Neutrophil (primary cell): ENCODE data around the gene ARFGEF2.
A peak's percentile ranks its signal among the peaks of the same experiment; 100 is the strongest.

ENCODE experiments used
- H3K27ac ChIP-seq: fragments of 200-600 bp; sonication (generic); 2 replicates; pipeline ENCODE4 v1.5.1; 2016; ENCODE audit warnings: mild to moderate bottlenecking, moderate library complexity
- H3K27me3 ChIP-seq: fragments of 200-600 bp; sonication (generic); 2 replicates; pipeline ENCODE4 v1.6.0; 2016; ENCODE audit warnings: mild to moderate bottlenecking
- H3K36me3 ChIP-seq: fragments of 200-600 bp; sonication (generic); 2 replicates; pipeline ENCODE4 v1.5.1; 2017
- H3K4me1 ChIP-seq, 2 experiments: fragments of 200-600 bp in 1 of 2; sonication (generic) in 1 of 2; 1 replicate in 1 of 2; 2 replicates in 1 of 2; pipeline versions ENCODE4 v1.5.1 to v1.6.1; 2013 to 2016; ENCODE audit warnings: low read depth in 1 of 2, low read length in 1 of 2, mild to moderate bottlenecking in 1 of 2, moderate library complexity in 1 of 2; ENCODE audit not compliant: control insufficient read depth in 1 of 2, insufficient read depth in 1 of 2
- H3K4me3 ChIP-seq, 2 experiments: fragments of 200-600 bp in 1 of 2; sonication (generic) in 1 of 2; 1 replicate in 1 of 2; 2 replicates in 1 of 2; pipeline ENCODE4 v1.5.1; 2013 to 2016; ENCODE audit warnings: low read depth in 1 of 2, low read length in 1 of 2, mild to moderate bottlenecking in 1 of 2, moderate library complexity in 1 of 2
- H3K9me3 ChIP-seq: fragments of 200-600 bp; sonication (generic); 2 replicates; pipeline ENCODE4 v1.5.1; 2016
- TF ChIP-seq, protein P1 (sequence below): fragments of 200-600 bp; sonication (generic); IDR thresholded peaks from 2 replicates; pipeline ENCODE4 v1.5.1; 2016; ENCODE audit warnings: antibody characterized with exemption

Gene ARFGEF2

DNA sequence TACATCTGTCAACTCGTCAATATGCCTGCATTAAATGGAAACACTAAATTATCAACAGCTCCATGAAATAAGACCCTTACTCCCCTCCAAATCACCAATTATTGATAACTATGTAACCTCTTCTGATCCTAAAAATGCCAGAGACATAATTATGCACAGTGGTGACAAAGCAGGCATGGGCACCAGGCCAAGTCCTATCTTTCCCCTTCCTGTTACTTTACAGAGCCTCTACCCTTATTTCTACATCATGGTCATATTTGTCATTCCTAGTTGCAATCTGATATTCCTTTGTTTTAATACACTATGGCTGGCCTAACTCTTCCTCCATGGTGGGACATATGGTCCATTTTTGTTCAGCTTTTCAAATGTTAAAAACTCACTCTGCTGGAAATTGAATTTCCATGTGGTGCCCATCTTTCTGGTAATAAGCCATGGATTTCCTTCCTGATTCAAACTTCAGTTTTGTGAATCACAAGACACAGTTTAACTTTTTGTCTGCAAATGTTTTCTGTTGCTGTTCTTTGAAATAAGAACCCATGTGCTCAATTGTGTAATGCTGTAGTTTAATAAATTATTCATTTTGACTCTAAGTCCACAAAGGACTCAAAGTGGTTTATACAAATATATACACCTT lies 41.8 kb upstream of the ARFGEF2 start:
- H3K9me3 ChIP-seq: no peaks in the 10 kb centered on the region
- peak overlapping the region; percentile 13 for H3K27ac ChIP-seq
- peaks cover 11 to 23% of the 10 kb centered on the region in 2 experiments for H3K4me1 ChIP-seq
- H3K4me3 ChIP-seq: no peak overlapping the region
- H3K27me3 ChIP-seq: no peaks in the 10 kb centered on the region
- H3K36me3 ChIP-seq: no peaks in the 10 kb centered on the region
- TF ChIP-seq, protein P1, sequence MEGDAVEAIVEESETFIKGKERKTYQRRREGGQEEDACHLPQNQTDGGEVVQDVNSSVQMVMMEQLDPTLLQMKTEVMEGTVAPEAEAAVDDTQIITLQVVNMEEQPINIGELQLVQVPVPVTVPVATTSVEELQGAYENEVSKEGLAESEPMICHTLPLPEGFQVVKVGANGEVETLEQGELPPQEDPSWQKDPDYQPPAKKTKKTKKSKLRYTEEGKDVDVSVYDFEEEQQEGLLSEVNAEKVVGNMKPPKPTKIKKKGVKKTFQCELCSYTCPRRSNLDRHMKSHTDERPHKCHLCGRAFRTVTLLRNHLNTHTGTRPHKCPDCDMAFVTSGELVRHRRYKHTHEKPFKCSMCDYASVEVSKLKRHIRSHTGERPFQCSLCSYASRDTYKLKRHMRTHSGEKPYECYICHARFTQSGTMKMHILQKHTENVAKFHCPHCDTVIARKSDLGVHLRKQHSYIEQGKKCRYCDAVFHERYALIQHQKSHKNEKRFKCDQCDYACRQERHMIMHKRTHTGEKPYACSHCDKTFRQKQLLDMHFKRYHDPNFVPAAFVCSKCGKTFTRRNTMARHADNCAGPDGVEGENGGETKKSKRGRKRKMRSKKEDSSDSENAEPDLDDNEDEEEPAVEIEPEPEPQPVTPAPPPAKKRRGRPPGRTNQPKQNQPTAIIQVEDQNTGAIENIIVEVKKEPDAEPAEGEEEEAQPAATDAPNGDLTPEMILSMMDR: no peak

DNA sequence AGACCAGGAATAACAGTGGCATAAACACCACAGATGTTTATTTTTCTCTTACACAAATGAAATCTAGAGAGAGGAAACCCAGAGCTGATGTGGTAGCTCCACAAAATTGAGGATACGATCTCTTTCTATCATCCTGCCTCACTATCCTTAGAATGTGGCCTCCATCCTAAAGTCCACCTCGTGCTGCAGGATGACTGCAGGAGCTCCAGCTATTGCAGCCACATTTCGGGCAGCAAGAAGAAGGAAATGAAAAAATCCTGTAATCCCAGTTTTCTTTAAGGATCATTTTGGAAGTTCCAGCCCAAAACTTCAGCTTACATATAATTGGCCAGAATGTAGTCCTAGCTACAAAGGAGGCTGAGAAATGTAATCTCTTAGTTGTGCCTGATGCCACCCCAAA lies 41.2 kb upstream of the ARFGEF2 start:
- no peak overlapping the region for H3K4me3 ChIP-seq
- no peaks in the 10 kb centered on the region for H3K27me3 ChIP-seq
- H3K9me3 ChIP-seq: no peaks in the 10 kb centered on the region
- no peaks in the 10 kb centered on the region for H3K36me3 ChIP-seq
- peaks cover 11 to 20% of the 10 kb centered on the region in 2 experiments for H3K4me1 ChIP-seq
- TF ChIP-seq, protein P1: no peak
- H3K27ac ChIP-seq: peak overlapping the region; percentile 13

DNA sequence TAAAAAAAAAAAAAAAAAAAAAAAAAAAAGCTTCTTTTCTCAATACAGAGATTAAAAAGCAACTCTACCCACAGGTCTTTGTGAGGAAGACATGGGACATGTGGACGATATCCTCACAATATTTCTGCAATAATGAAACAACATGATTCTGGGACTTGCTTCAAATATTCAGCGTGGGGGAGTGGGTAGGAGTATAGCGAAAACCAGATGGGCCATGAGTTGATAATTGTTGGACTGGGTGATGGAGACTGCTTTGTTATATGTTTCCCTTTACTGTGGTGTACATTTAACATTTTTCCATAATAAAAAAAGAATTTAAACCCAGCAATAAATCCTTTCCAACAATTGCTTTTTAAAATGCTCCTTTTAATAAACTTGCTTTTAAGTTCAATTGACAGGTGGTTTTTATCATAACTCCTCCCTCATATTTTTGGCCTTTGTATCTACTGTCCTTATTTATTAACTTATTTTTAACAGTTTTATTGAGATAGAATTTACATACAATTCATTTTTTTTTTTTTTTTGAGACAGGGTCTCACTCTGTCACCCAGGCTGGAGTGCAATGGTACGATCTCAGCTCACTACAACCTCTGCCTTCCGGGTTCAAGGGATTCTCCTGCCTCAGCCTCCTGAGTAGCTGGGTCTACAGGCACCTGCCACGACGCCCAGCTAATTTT lies 40.4 kb upstream of the ARFGEF2 start:
- no peak overlapping the region for H3K27ac ChIP-seq
- TF ChIP-seq, protein P1: no peak
- no peaks in the 10 kb centered on the region for H3K27me3 ChIP-seq
- peaks cover 11 to 17% of the 10 kb centered on the region in 2 experiments for H3K4me1 ChIP-seq
- H3K9me3 ChIP-seq: no peaks in the 10 kb centered on the region
- H3K4me3 ChIP-seq: no peak overlapping the region
- no peaks in the 10 kb centered on the region for H3K36me3 ChIP-seq

DNA sequence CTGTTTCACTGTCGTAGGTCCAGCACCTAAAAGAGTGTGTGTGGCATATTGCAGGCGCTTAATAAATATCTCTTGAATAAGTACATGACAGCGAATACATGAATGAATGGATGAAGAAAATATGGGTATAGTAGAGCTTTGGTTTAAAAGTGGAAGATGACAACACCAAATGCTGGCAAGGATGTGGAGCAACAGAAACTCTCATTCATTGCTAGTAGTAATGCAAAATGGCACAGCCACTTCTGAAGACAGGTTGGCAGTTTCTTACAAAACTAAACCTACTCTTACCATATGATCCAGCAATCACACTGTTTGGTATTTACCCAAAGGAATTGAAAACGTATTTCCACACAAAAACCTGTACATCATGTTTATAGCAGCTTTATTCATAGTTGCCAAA lies 36.3 kb upstream of the ARFGEF2 start:
- H3K4me1 ChIP-seq: peaks cover 0 to 5% of the 10 kb centered on the region in 2 experiments
- no peaks in the 10 kb centered on the region for H3K27me3 ChIP-seq
- no peak overlapping the region for H3K27ac ChIP-seq
- H3K36me3 ChIP-seq: no peaks in the 10 kb centered on the region
- no peaks in the 10 kb centered on the region for H3K9me3 ChIP-seq
- H3K4me3 ChIP-seq: no peak overlapping the region
- TF ChIP-seq, protein P1: no peak

- TF ChIP-seq, protein P1: no peak
- no peak overlapping the region for H3K4me3 ChIP-seq
- H3K27ac ChIP-seq: no peak overlapping the region
- no peaks in the 10 kb centered on the region for H3K27me3 ChIP-seq
- no peaks in the 10 kb centered on the region for H3K36me3 ChIP-seq
- H3K9me3 ChIP-seq: no peaks in the 10 kb centered on the region
- peaks cover 0 to 5% of the 10 kb centered on the region in 2 experiments for H3K4me1 ChIP-seq
Observed at GRCh38 chr20:48886194-48886593, 35.3 kb upstream of the ARFGEF2 start.
